HL-60 (cell line): Measurements from ENCODE around the gene XXYLT1.

Source experiments
- CTCF ChIP-seq: IDR thresholded peaks from one replicate; pipeline ENCODE4 v1.5.1; 2011; ENCODE audit warnings: low read length, control low read depth, inconsistent platforms; ENCODE audit not compliant: insufficient read depth
- POLR2AphosphoS5 ChIP-seq: IDR thresholded peaks from 2 replicates; pipeline ENCODE4 v1.6.1; 2012; ENCODE audit warnings: low read depth

GRCh38 chr3:195245531-195245951, 25.4 kb downstream of the XXYLT1 start:
- TF ChIP-seq POLR2AphosphoS5 (no peak), CTCF (no peak)
